ENCODE results near the gene NUMA1. TPM values are rescaled to one million over a fixed set of nuclear protein-coding genes. Genes with fewer than 3 reads are reported as not detected.

NUMA1 gene
- total RNA-seq, 2 donors from 2014 or later, result 130 to 132 TPM

DNA sequence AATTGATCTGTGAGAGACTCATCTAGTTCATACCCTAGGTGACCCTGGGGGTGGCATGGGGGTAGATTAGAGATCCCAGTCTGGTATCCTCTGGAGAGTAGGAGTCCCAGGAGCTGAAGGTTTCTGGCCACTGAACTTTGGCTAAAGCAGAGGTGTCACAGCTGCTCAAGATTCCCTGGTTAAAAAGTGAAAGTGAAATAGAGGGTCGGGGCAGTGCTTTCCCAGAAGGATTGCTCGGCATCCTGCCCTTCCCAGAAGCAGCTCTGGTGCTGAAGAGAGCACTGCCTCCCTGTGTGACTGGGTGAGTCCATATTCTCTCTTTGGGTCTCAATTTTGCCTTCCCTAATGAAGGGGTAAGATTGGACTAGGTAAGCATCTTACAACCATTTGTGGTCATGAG lies 81.0 kb downstream of the NUMA1 start:
- Histone ChIP-seq H3K36me3 (ENCODE audit: control insufficient read depth, insufficient read depth, low read length) (peaks cover 32% of the 10 kb centered on the region), H3K27ac (ENCODE audit: low read depth, low read length) (no peak overlapping the region), H3K4me3 (ENCODE audit: low read length) (no peak overlapping the region), H3K9ac (ENCODE audit: extremely low read depth, low read length, poor library complexity, severe bottlenecking) (no peak overlapping the region), H3K9me3 (ENCODE audit: control insufficient read depth, low read length) (no peaks in the 10 kb centered on the region), H3K4me1 (ENCODE audit: control insufficient read depth, insufficient read depth, low read length) (peaks cover 19% of the 10 kb centered on the region), H3K27me3 (ENCODE audit: control insufficient read depth, insufficient read depth, low read length, poor library complexity, severe bottlenecking) (no peaks in the 10 kb centered on the region)
- no peak overlapping the region for H3K4me3 Mint-ChIP-seq
- H3K4me1 Mint-ChIP-seq, result peaks cover 6% of the 10 kb centered on the region
- H3K36me3 Mint-ChIP-seq (ENCODE audit: low read depth), result peaks cover 36% of the 10 kb centered on the region
- H3K27me3 Mint-ChIP-seq (ENCODE audit: insufficient read depth), result no peaks in the 10 kb centered on the region
- TF ChIP-seq, protein P1, sequence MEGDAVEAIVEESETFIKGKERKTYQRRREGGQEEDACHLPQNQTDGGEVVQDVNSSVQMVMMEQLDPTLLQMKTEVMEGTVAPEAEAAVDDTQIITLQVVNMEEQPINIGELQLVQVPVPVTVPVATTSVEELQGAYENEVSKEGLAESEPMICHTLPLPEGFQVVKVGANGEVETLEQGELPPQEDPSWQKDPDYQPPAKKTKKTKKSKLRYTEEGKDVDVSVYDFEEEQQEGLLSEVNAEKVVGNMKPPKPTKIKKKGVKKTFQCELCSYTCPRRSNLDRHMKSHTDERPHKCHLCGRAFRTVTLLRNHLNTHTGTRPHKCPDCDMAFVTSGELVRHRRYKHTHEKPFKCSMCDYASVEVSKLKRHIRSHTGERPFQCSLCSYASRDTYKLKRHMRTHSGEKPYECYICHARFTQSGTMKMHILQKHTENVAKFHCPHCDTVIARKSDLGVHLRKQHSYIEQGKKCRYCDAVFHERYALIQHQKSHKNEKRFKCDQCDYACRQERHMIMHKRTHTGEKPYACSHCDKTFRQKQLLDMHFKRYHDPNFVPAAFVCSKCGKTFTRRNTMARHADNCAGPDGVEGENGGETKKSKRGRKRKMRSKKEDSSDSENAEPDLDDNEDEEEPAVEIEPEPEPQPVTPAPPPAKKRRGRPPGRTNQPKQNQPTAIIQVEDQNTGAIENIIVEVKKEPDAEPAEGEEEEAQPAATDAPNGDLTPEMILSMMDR (conservative IDR thresholded peaks at IDR 0.05), result no peak
- H3K9me3 Mint-ChIP-seq, result no peaks in the 10 kb centered on the region
- DNase-seq, result no peak
- no peak overlapping the region for H3K27ac Mint-ChIP-seq
- 87 to 94% methylated on average over 2 of the region's 2 CpGs for WGBS, 2 experiments (ENCODE audit: insufficient coverage in 1 of 2, insufficient read length in 1 of 2)

DNA sequence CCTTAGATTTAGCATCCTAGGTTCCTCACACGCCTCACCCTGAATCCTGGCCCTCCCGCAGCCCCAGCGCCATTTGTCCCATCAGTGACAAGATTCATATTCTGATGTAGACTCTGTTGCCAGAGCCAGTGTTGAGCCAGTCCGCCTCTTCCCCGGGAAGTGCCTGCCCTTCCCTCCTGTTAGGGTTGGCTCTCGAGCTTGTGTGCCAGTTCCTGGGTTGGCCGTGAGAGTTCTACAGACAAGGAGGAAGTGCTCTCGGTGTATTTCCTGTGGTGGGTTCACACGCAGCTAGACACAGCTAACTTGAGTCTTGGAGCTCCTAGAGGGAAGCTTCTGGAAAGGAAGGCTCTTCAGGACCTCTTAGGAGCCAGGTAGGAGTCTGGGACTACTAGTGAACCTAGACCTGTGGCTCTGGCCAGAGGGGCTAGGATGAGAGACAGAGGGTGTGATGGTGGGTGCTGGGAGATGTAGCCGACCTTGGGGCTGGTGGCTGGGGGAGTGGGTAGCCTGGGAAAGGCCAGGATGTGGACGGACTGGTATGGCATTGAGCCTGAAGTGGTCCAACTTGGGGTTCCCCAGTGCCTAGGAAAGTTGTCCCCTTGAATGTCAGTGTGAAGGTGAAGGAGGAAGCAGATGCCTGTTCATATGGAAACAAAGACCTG lies 81.6 kb downstream of the NUMA1 start, which contains the start of gene IL18BP:
TSS of gene IL18BP (plus strand) at position 261 of the 662 bp plus-strand sequence. CDS start 1,076 bp downstream, outside the sequence.
- no peak within 1 kb of the TSS for H3K4me3 ChIP-seq (ENCODE audit: low read length)
- peaks cover 19% of the 10 kb centered on the region for H3K4me1 ChIP-seq (ENCODE audit: control insufficient read depth, insufficient read depth, low read length)
- peak within 1 kb of the TSS; percentile 28 for H3K27ac Mint-ChIP-seq
- no peak within 1 kb of the TSS for H3K27ac ChIP-seq (ENCODE audit: low read depth, low read length)
- TF ChIP-seq, protein P1 (conservative IDR thresholded peaks at IDR 0.05), result no peak
- no peaks in the 10 kb centered on the region for H3K27me3 Mint-ChIP-seq (ENCODE audit: insufficient read depth)
- DNase-seq, result no peak
- no peak within 1 kb of the TSS for H3K9ac ChIP-seq (ENCODE audit: extremely low read depth, low read length, poor library complexity, severe bottlenecking)
- H3K36me3 Mint-ChIP-seq (ENCODE audit: low read depth), result peaks cover 31% of the 10 kb centered on the region
- H3K4me1 Mint-ChIP-seq, result peaks cover 6% of the 10 kb centered on the region
- H3K27me3 ChIP-seq (ENCODE audit: control insufficient read depth, insufficient read depth, low read length, poor library complexity, severe bottlenecking), result no peaks in the 10 kb centered on the region
- peaks cover 28% of the 10 kb centered on the region for H3K36me3 ChIP-seq (ENCODE audit: control insufficient read depth, insufficient read depth, low read length)
- no peaks in the 10 kb centered on the region for H3K9me3 Mint-ChIP-seq
- no peaks in the 10 kb centered on the region for H3K9me3 ChIP-seq (ENCODE audit: control insufficient read depth, low read length)
- no peak within 1 kb of the TSS for H3K4me3 Mint-ChIP-seq
- 93 to 97% methylated on average over 9 to 11 of the region's 11 CpGs for WGBS, 2 experiments (ENCODE audit: insufficient coverage in 1 of 2, insufficient read length in 1 of 2)

GRCh38 chr11:71998061-71998460 lies 82.3 kb downstream of the NUMA1 start:
- Mint-ChIP-seq H3K4me1 (peaks cover 6% of the 10 kb centered on the region), H3K4me3 (no peak overlapping the region), H3K36me3 (ENCODE audit: low read depth) (peaks cover 29% of the 10 kb centered on the region), H3K9me3 (no peaks in the 10 kb centered on the region), H3K27ac (no peak overlapping the region), H3K27me3 (ENCODE audit: insufficient read depth) (no peaks in the 10 kb centered on the region)
- peaks cover 26% of the 10 kb centered on the region for H3K36me3 ChIP-seq (ENCODE audit: control insufficient read depth, insufficient read depth, low read length)
- H3K27me3 ChIP-seq (ENCODE audit: control insufficient read depth, insufficient read depth, low read length, poor library complexity, severe bottlenecking), result no peaks in the 10 kb centered on the region
- TF ChIP-seq, protein P1 (conservative IDR thresholded peaks at IDR 0.05), result no peak
- H3K9me3 ChIP-seq (ENCODE audit: control insufficient read depth, low read length), result no peaks in the 10 kb centered on the region
- peaks cover 19% of the 10 kb centered on the region for H3K4me1 ChIP-seq (ENCODE audit: control insufficient read depth, insufficient read depth, low read length)
- no peak overlapping the region for H3K9ac ChIP-seq (ENCODE audit: extremely low read depth, low read length, poor library complexity, severe bottlenecking)
- WGBS, 2 experiments (ENCODE audit: insufficient coverage in 1 of 2, insufficient read length in 1 of 2), result 84% methylated on average over 2 of the region's 2 CpGs; no CpG with 5 or more reads in 1 of the 2 experiments
- DNase-seq, result no peak
- no peak overlapping the region for H3K27ac ChIP-seq (ENCODE audit: low read depth, low read length)
- H3K4me3 ChIP-seq (ENCODE audit: low read length), result no peak overlapping the region
